ENCODE results near the gene SDK1. TPM values are rescaled to one million over a fixed set of nuclear protein-coding genes. Genes with fewer than 3 reads are reported as not detected.

SDK1 gene
- total and polyA plus RNA-seq, 2 of the 8 experiments (the other 6 are each of a cell fraction or from before 2014, with no cell fraction given), result 3.3 to 7.2 TPM

DNA sequence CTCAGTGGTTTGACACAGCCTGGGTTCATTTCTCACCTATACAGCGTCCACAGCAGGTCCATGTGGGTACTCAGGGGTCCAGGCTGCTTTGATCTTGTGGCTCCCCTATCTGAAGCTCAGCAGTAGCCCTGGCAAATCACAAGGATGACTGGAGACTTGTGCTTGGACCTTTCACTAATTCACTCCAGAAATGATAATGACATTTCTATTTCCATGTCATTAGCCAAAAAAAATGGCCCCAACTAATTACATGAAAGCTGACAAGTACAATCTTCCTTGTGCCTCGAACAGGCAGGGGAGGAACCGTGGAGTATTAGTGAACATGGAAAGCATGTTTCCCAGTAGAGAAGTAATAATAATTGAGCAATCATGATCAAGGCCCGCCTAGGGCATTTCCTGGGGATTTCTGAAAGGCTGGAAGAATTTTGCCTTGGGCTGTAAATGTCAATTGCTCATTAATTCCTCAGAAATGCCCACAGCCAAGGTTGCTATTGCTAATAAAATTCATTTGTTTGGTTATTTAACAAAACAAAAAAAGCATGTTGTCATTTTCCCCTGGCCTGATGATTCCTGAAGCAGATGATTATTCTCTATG, 586.1 kb downstream of the SDK1 start:
- Histone ChIP-seq H3K23ac (ENCODE audit: insufficient read length) (no peak overlapping the region), H4K20me1 (replicated peaks in 1 of 2; ENCODE audit: control insufficient read depth in 1 of 2, insufficient read depth in 2 of 2, low read length in 2 of 2) (no peaks in the 10 kb centered on the region), H3K9me3 (ENCODE audit: insufficient read depth in 2 of 2, low read depth in 1 of 2, low read length in 1 of 2) (no peaks in the 10 kb centered on the region), H3K4me1 (replicated peaks in 1 of 4; ENCODE audit: control insufficient read depth in 3 of 4, insufficient read depth in 4 of 4, low read length in 3 of 4) (no peaks in the 10 kb centered on the region), H3K4me2 (ENCODE audit: insufficient read depth in 1 of 2, low read depth in 2 of 2, low read length in 2 of 2) (no peak overlapping the region), H3K18ac (ENCODE audit: extremely low read depth, low read length) (no peak overlapping the region), H2AK5ac (ENCODE audit: low read depth, low read length) (no peak overlapping the region), H3K36me3 (ENCODE audit: control insufficient read depth in 2 of 4, insufficient read depth in 4 of 4, low read length in 3 of 4) (no peaks in the 10 kb centered on the region), H4K91ac (replicated peaks; ENCODE audit: insufficient read length, low read length) (no peak overlapping the region), H2AFZ (ENCODE audit: low read length) (no peak overlapping the region), H3K56ac (replicated peaks; ENCODE audit: insufficient read length, low read depth, low read length) (no peak overlapping the region), H4K8ac (ENCODE audit: extremely low read depth, insufficient read depth, low read length) (no peak overlapping the region), H3K79me2 (ENCODE audit: control insufficient read depth in 1 of 2, insufficient read depth in 2 of 2, low read length in 2 of 2) (no peaks in the 10 kb centered on the region), H3K14ac (ENCODE audit: insufficient read length) (no peak overlapping the region), H3K79me1 (ENCODE audit: low read depth, low read length) (no peaks in the 10 kb centered on the region), H3K4me3 (ENCODE audit: extremely low read depth in 1 of 4, insufficient read depth in 2 of 4, low read depth in 3 of 4, low read length in 4 of 4) (no peak overlapping the region), H3K4ac (replicated peaks; ENCODE audit: insufficient read length, low read depth, low read length) (no peak overlapping the region), H2BK20ac (ENCODE audit: low read length) (no peak overlapping the region), H3K27me3 (replicated peaks in 1 of 4; ENCODE audit: control insufficient read depth in 3 of 4, extremely low read depth in 1 of 4, insufficient read depth in 3 of 4, low read length in 3 of 4) (no peaks in the 10 kb centered on the region), H3K27ac (ENCODE audit: low read depth, low read length) (no peak overlapping the region), H2BK15ac (ENCODE audit: low read length) (no peak overlapping the region), H2BK12ac (ENCODE audit: low read depth, low read length) (no peak overlapping the region), H2BK120ac (replicated peaks; ENCODE audit: low read depth, low read length) (no peak overlapping the region), H2BK5ac (ENCODE audit: low read depth, low read length) (no peak overlapping the region), H4K5ac (ENCODE audit: insufficient read length, low read depth, low read length) (no peak overlapping the region), H3K23me2 (ENCODE audit: low read depth, low read length) (no peaks in the 10 kb centered on the region), H3K9ac (replicated peaks in 1 of 4; ENCODE audit: extremely low read depth in 1 of 4, low read depth in 3 of 4, low read length in 3 of 4) (no peak overlapping the region)
- TF ChIP-seq RNF2 (IDR thresholded peaks at IDR 0.05; ENCODE audit: borderline replicate concordance, low read depth, low read length, missing control alignments, poor library complexity, severe bottlenecking) (no peak), POU5F1 (IDR thresholded peaks at IDR 0.05; ENCODE audit: low read depth, low read length) (no peak), CEBPB (IDR thresholded peaks at IDR 0.05; ENCODE audit: low read depth, low read length) (no peak)
- WGBS, 2 experiments (ENCODE audit: extremely low coverage in 1 of 2, insufficient coverage in 1 of 2, insufficient read length in 1 of 2, insufficient replicate concordance in 2 of 2, low coverage in 1 of 2, low lambda C conversion rate in 2 of 2, missing lambda C conversion rate in 1 of 2), result 90% methylated on average over 4 of the region's 4 CpGs; no CpG with 5 or more reads in 1 of the 2 experiments
- CTCF ChIA-PET (ENCODE audit: partially characterized antibody), result interaction anchor here (1.4 kb wide), 1 partner anchor 12 kb away, joined by 4 read pairs; no protein-coding TSS in a partner anchor
- POLR2A ChIA-PET (ENCODE audit: partially characterized antibody), result no interaction called here
- DNase-seq (ENCODE audit: low read depth in 1 of 2, low spot score in 2 of 2), result no peak
- FAIRE-seq, result no peak
